HG02981 (cell line): ENCODE data around the gene FZD4.
"Not testable (repeated sequence)": the region's sequence is repeated elsewhere in the genome, so short reads cannot be mapped to it uniquely, and the experiment has no call there.

ENCODE experiments used
- ATAC-seq: cut with Tn5 transposase; IDR thresholded peaks from one replicate; pipeline ENCODE4 v1.9.1; 2021; ENCODE audit warnings: mild to moderate bottlenecking, moderate library complexity; ENCODE audit not compliant: unreplicated experiment

FZD4 gene

DNA sequence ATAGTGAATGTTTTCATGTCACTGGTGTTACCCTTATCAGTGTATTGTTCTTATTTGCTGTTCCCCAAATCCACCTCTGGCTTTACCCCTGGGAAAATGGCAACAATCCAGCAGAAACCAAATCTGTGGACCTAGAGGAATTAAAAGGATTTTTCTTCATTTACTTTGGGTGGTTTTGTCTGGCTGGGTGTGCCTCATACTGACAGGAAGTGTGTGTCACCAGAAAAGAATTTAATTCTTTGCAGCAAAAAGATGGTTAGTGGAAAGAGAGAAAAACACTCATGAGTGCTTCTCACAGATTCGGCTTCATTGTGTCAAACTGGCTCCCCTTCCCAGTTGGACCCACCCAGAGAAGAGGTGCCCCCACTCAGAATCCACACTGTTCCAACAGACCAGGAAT is 38.9 kb downstream of the FZD4 start:
- no peak for ATAC-seq

DNA sequence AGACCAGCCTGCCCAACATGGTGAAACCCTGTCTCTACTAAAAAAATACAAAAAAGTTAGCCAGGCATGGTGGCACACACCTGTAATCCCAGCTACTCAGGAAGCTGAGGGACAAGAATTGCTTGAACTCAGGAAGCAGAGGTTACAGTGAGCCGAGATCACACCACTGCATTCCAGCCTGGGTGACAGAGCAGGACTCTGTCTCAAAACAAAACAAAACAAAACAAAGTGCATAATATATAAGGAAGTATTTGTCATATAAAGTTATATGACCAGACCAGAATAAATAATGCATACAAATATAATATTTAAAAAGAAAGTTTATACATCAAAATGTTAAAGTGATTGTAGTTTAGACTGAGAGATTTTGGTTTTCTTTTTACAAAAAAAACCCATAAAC is 39.3 kb downstream of the FZD4 start:
- ATAC-seq, result not testable (repeated sequence)

DNA sequence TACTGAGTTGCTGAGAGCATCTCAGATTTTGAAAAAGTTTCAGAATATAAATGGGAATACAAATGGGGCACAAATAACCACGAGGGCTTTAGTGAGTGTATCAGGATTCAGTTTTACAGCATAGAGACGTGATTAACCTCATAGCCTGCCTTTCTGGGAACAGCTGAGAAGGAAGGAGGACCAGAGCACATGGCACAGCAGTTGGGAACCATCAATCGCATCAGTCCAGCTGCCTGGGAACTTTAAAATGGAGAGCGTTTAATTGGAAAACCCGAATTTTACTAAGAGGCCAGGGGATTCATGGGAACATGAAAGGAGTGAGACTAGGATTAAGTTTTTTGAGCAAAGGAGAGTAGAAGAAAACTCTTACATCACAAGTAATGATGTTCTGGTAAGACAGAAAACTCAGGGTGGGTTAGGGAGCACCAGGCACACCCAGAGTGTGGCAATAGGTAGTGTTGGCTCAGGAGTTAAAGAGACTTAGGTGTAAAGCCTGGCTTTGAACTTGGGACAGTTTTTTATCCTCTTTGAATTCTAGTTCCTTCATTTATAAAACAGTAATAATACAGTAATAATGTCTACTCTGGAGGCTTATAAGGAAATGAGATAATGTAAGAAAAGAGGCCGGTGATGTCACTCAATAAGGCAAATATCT is 40.2 kb downstream of the FZD4 start:
- no peak for ATAC-seq

DNA sequence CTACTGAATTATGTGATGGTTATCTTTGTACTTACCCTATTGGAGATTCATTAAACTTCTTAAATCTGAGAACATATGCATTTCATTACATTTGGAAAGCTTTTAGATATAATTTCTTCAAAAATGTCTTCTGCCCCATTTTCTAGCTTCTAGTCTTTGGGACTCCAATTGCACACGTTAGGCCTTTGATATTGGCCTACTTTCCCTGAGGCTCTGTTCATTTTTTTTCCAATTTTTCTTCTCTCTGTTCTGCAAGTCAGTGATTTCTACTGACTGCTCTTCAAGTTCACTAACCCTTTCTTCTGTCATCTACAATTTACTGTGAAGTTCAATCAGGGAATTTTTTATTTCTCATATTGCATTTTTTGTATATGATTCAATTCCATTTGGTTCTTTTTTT is 43.0 kb downstream of the FZD4 start:
- no peak for ATAC-seq

DNA sequence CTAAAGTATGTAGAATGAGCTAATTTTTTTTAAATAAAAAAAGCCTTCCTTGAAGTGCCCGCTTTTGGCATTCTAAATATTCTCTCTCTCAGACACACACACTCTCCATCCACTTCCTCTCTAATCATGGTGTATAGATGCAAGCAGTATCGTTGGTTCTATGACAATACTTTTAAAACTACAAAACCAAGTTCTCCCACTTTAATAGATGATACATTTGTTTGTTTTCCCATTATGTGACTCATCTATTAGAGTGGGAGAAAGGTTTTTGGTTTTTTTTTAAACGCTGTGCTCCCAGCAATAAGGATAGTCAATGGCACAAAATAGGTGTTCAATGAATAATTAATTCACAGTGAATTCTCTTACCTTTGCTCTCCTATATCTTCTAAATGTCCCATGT is 44.6 kb downstream of the FZD4 start:
- ATAC-seq, result no peak

DNA sequence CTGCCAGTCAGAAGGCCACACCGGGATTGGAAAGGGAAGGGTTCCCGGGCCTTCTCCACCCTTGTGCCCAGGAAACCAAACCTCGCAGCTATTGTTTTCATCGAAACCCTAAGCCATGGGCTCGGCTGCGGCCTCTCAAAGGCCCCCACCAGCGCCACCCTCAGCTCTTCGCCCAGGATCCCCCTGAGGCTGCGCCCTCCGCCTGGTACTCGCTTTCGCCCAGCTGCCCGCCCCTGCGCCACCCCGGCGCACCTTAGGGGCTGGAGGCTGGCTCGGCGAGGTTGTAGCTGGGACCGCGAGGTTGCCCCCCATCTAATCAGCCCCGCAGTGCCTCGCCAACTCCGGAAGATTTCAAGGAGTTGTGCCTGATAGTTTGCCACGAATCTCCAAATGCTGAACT is 49.0 kb downstream of the FZD4 start:
- ATAC-seq, result no peak

DNA sequence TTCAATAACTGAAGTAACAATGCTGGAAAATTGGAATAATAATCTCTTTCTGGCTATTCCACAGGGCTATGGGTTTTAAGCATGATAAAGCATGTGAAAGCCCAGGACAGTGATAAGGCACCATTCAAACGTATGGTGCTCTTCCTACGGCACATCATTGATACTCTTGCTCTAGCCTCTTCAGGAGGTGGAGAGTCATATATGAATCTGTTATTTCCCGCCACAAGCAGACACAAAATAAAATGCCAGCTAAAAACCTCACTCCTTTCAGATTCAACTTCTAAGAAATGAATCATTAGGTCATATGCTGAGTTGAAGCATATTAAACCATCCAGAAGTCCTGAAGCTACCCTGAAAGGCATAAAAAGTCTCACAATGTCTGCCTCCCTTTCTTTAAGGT is 49.9 kb downstream of the FZD4 start:
- no peak for ATAC-seq

DNA sequence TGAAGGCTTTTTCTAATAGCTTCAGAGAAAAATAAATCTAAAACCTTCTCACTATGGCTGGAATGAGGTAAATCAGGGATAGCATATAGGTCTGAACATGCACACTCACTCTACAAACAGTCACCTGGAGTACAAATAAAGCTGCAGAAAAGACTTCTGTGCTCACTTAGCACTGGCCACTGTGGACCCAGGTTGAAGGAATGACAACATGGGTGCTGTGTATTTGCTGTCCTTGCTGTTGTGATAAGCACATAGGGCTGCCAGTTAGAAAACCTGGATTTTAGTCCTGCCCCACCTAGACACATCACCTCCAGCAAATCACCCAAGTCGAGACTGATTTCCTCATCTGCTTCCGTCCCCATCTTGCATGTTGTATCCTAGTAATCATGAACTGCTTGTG is 51.2 kb downstream of the FZD4 start:
- ATAC-seq, result no peak

DNA sequence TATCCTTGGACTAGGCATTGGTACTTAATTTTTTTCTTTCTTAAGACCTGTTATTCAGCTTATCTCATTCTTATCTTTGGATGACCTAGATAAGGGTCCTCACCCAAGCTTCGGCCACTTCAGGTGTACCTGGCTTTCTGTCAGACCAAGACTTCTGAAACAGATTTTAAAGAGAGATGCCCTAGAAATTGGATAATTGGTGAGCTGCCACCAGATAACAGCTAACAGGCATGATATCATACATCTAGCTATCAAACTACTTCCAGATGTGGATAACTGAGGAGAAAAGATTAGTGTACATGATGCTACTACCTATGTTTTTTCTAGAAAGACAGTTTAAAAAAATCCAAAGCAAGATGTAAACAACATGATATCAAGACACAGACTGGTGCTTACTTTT is 52.9 kb downstream of the FZD4 start:
- no peak for ATAC-seq

DNA sequence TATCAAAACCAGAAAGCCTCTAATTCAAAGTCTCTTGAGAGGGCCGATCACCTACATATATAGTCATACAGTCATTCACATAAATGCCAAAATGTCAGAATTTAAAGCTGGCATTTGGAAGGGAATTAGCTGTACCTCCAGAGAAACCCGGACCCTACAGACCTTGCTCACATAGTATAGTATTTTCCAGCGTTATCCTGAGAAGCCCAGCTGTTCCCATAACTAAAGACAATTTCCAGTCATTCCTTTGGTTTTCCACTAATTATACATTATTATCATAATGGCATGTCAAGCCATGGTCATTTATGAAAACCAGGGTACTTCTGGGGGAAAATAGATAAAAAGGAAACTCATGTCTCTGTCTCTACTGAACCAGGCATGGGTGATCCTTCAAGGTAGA is 53.6 kb downstream of the FZD4 start:
- ATAC-seq, result no peak

DNA sequence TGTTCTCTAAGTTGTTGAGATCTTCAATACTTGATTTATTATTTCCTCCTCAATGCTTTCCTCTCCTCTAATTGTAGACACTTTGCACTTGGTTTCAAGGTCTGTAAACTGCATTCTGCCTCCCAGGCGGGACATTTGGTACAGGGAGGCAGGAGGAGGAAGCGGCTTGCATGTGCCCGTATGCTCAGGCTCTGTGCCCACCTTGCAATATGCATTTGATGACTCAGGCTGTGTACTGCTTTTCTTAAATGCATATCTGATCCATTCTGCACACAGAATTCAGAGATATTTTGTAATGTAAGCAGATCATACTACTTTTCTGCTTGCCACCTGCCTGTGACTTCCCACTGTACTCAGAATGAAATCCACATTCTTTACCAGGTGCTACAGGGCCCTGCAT is 55.0 kb downstream of the FZD4 start:
- no peak for ATAC-seq

DNA sequence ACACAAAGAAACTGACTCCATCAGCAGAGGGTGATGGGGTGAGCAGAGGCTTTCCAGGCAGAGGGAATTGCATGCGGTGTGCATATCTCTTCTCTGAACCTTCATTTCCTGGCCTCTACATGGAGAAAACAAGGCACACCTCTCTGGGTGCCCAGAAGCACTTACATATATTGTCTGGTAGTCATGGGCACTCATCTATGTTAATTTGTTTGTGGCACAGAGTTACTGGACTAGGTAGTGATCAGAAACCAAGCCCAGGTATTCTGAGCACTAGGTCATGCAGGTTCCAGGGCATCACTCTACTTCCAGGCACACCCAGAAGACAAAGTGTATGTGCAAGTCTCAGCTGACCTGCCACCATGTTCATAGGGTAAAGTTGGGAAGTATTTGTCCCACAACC is 56.5 kb downstream of the FZD4 start:
- no peak for ATAC-seq

DNA sequence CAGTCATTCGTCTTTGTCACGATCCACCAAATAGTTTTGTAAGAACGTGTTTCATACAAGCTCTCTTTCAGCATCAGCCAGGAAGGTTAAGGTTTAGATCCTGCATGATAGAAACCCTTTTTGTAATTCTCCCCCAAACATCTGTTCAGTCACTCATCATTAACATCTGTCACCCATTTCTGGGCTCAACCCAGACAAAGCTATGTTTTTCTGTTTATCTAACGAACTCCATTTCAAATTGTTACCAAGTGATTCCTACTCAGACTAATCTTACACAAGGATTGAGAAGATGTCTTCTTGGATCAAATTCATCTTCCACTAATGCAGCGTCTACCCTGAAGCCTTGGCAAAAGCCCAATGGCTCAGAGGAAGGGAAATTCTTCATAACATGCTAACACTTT is 58.8 kb downstream of the FZD4 start:
- ATAC-seq, result no peak
